Raji (cell line): ENCODE data around the gene GTF2E1.

Experiments used
- POLR2A ChIP-seq: IDR thresholded peaks from 2 replicates; pipeline ENCODE4 v1.6.1; 2011; ENCODE audit warnings: low read depth, low read length, control low read depth; ENCODE audit not compliant: insufficient read depth

Gene GTF2E1

DNA sequence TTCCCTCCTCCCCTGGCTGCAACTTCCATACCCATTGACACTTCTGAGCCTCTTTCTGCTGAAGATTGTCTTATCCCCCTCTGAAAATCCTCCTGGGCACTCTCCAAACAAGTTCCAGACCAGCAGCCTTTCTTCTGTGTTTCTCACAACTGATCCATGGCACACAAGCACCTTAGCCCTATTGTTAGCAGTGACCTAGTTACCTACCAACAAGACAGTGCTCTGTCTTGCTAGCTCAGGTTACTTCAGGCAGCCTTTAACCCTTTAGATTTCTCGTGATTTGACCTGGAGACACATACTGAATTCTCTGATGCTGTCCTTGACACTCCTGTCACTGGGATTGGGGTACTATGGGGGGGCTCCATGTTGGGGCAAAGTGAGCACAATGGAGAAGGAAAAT is 82.1 kb downstream of the GTF2E1 start:
- TF ChIP-seq POLR2A, result no peak

DNA sequence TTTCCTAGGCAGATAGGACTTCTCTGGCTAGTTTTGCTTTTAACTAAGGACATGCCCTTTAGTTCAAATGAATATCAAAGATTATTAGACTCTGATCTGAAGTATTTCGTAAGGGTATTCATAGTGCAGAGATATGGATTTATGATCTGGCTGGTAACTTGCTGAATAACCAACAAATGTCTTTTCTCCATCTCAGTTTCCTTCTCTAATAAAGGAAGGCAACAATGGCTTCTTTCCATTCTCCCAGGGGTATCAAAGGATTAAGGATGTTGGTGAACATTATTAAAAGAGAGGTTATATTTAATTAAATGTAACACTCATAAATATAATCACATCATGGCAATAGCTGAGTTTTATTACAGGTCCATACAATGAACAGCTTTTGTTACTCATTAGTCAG is 86.3 kb downstream of the GTF2E1 start:
- TF ChIP-seq POLR2A, result no peak

DNA sequence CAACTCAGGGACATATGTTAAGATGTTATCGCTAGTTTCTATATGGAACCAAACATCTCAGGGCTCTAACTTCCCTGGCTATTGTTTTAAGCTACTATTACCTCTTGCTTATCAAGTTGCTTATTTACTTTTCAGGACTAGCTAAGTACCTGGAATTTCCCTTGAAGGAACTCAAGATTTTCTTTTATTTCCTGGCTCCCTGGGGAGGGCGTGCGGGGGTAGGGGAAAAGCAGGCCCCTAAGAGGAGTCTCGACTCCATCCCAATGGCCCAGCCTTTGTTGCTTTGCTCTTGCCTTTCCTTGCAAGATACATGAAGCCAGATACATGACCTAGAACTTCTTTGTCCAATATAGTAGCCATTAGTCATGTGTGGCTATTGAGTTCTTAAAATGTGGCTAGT is 88.5 kb downstream of the GTF2E1 start:
- no peak for TF ChIP-seq POLR2A
